ENCODE measurements around the gene NEDD9.

DNA sequence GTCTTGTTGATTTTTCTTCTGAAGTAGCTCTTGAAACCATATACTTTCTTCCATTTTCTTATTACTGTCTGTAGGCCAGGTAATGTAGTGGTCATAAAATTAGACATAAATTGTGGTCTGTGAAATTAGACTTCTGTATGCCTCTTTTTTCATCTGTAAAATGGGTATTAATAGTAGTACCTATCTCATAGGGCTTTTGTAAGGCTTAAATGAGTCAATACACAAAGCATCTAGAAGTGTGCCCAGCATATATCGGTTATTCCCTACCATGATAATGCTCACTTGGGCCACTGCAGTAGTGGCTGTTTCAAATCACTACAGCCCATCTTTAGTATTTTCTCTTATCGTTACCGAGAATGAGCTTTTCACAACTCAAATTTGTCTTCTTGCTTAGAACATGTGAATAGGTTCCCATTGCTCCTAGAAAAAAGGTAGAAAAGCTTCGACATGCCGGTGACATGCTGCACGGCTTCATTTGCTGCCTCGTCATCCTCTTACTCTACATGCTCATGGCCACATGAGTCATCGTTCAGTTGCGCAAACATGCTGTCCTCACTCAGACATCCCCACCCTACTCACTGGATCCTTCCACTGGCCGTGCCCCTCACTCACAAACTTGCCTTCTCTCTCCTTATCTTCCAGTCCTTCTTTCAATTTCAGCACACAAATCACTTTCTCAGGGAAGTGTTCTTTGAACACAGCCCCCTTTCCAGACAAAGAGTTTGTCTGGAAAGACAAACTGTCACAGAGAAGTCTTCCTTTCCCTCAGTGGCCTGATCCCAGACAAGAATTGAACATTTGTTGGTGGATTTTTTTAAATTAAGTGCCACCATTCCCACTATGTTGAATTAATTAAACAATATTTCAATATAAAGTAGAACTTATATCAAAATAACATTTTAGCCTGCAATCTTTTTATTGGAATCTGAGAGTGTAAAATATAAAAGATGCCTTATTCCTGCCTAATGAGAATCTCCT lies 88.8 kb downstream of the NEDD9 start:
- TF ChIP-seq, protein P1, sequence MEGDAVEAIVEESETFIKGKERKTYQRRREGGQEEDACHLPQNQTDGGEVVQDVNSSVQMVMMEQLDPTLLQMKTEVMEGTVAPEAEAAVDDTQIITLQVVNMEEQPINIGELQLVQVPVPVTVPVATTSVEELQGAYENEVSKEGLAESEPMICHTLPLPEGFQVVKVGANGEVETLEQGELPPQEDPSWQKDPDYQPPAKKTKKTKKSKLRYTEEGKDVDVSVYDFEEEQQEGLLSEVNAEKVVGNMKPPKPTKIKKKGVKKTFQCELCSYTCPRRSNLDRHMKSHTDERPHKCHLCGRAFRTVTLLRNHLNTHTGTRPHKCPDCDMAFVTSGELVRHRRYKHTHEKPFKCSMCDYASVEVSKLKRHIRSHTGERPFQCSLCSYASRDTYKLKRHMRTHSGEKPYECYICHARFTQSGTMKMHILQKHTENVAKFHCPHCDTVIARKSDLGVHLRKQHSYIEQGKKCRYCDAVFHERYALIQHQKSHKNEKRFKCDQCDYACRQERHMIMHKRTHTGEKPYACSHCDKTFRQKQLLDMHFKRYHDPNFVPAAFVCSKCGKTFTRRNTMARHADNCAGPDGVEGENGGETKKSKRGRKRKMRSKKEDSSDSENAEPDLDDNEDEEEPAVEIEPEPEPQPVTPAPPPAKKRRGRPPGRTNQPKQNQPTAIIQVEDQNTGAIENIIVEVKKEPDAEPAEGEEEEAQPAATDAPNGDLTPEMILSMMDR (IDR thresholded peaks at IDR 0.05): no peak
- no peak for TF ChIP-seq POLR2A (IDR thresholded peaks at IDR 0.05)

Data from esophagus squamous epithelium (tissue), 4 donors.